NT2/D1 (cell line): ENCODE results near the gene PLEK2.

Experiments
- DNase-seq: peaks from one replicate; pipeline ENCODE4 v3.0.0-alpha.2; 2011; ENCODE audit warnings: low read depth, low spot score
- H3K27me3 ChIP-seq: 2 replicates; pipeline ENCODE4 v1.6.0; 2011; ENCODE audit warnings: mild to moderate bottlenecking; ENCODE audit not compliant: insufficient read length, insufficient read depth
- H3K36me3 ChIP-seq: 2 replicates; pipeline ENCODE4 v1.6.1; 2011; ENCODE audit warnings: mild to moderate bottlenecking, low read length, mixed read lengths; ENCODE audit not compliant: insufficient read depth, insufficient read length
- H3K4me1 ChIP-seq: 2 replicates; pipeline ENCODE4 v1.5.1; 2011; ENCODE audit not compliant: insufficient read depth, insufficient read length
- H3K4me3 ChIP-seq: 2 replicates; pipeline ENCODE4 v1.5.1; 2011; ENCODE audit warnings: low read depth; ENCODE audit not compliant: insufficient read length
- H3K9ac ChIP-seq: 2 replicates; pipeline ENCODE4 v1.6.0; 2011; ENCODE audit warnings: low read depth; ENCODE audit not compliant: insufficient read length
- H3K9me3 ChIP-seq: 2 replicates; pipeline ENCODE4 v1.5.1; 2011; ENCODE audit warnings: mild to moderate bottlenecking, low read length; ENCODE audit not compliant: insufficient read depth
- SUZ12 ChIP-seq: IDR thresholded peaks from 2 replicates; pipeline ENCODE4 v1.6.1; 2011; ENCODE audit not compliant: insufficient read length, insufficient read depth; ENCODE audit errors: extremely low read depth
- YY1 ChIP-seq: IDR thresholded peaks from 2 replicates; pipeline ENCODE4 v1.6.1; 2011; ENCODE audit not compliant: insufficient read length, insufficient read depth
- ZNF274 ChIP-seq: IDR thresholded peaks from 2 replicates; pipeline ENCODE4 v1.6.1; 2011; ENCODE audit warnings: mild to moderate bottlenecking, low read depth, low read length

The PLEK2 gene

GRCh38 chr14:67440513-67440912, 28.5 kb upstream of the PLEK2 start:
- DNase-seq, result no peak
- Histone ChIP-seq H3K4me1 (no peaks in the 10 kb centered on the region), H3K9ac (no peak overlapping the region), H3K4me3 (no peak overlapping the region), H3K9me3 (no peaks in the 10 kb centered on the region), H3K36me3 (no peaks in the 10 kb centered on the region), H3K27me3 (no peaks in the 10 kb centered on the region)
- TF ChIP-seq SUZ12 (no peak), ZNF274 (no peak), YY1 (no peak)

- H3K4me3 ChIP-seq, result no peak overlapping the region
- no peak overlapping the region for H3K9ac ChIP-seq
- no peak for TF ChIP-seq ZNF274
- TF ChIP-seq YY1, result no peak
- no peaks in the 10 kb centered on the region for H3K36me3 ChIP-seq
- no peaks in the 10 kb centered on the region for H3K9me3 ChIP-seq
- H3K4me1 ChIP-seq, result no peaks in the 10 kb centered on the region
- DNase-seq, result no peak
- no peaks in the 10 kb centered on the region for H3K27me3 ChIP-seq
These were observed 27.0 kb upstream of the PLEK2 start for GRCh38 chr14:67438969-67439368.

DNA sequence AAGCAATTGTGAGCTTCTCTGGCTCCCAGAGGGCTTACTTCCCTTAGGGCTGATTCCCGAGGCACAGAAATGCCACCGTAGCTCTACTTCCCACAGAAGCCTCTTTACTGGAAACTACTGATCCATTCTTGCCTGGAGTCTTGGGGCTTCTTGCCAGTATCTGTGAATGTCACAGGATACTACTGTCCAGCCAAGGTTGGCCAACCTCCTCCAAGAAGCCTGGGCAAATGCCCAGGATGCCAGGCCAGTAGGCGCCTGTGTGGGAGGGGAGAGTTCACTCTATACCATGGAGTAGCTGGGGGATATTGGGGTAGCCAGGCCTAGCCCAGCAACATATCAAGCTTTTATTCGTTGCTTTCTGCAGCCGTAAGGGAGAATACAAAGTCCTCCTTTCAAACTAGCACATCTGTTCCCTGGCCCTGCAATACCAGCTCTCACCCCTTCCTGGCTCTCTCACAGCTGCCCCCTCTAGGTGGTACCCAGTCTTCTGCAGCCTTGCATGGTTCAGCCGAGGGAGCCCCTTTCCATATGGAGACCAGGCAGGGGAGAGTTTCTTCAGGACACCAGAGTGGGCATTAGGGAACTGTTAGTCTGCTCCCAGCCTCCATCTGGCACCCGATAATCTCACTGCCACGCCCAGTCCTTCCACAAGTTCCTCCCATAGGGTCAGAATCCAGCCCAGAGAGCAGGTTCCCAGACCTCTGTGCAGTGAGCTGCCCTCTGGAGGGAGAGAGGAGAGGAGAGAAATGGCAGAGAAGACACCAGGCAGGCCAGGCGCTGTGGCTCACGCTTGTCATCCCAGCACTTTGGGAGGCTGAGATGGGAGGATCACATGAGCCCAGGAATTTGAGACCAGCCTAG, 24.3 kb upstream of the PLEK2 start:
- no peaks in the 10 kb centered on the region for H3K4me1 ChIP-seq
- H3K9ac ChIP-seq, result no peak overlapping the region
- DNase-seq, result no peak
- H3K36me3 ChIP-seq, result no peaks in the 10 kb centered on the region
- no peak overlapping the region for H3K4me3 ChIP-seq
- H3K9me3 ChIP-seq, result no peaks in the 10 kb centered on the region
- no peaks in the 10 kb centered on the region for H3K27me3 ChIP-seq
- no peak for TF ChIP-seq YY1
- no peak for TF ChIP-seq ZNF274
- no peak for TF ChIP-seq SUZ12

- no peaks in the 10 kb centered on the region for H3K9me3 ChIP-seq
- no peak overlapping the region for H3K4me3 ChIP-seq
- no peaks in the 10 kb centered on the region for H3K27me3 ChIP-seq
- no peak for DNase-seq
- H3K4me1 ChIP-seq, result no peaks in the 10 kb centered on the region
- H3K36me3 ChIP-seq, result no peaks in the 10 kb centered on the region
- no peak overlapping the region for H3K9ac ChIP-seq
- TF ChIP-seq YY1 (no peak), ZNF274 (no peak), SUZ12 (no peak)
These were observed 23.6 kb upstream of the PLEK2 start for GRCh38 chr14:67435603-67436002.

GRCh38 chr14:67432050-67432564, 20.1 kb upstream of the PLEK2 start:
- no peaks in the 10 kb centered on the region for H3K9me3 ChIP-seq
- DNase-seq, result no peak
- TF ChIP-seq ZNF274 (no peak), YY1 (no peak), SUZ12 (no peak)
- H3K36me3 ChIP-seq, result no peaks in the 10 kb centered on the region
- H3K9ac ChIP-seq, result no peak overlapping the region
- H3K4me3 ChIP-seq, result no peak overlapping the region
- H3K27me3 ChIP-seq, result no peaks in the 10 kb centered on the region
- peaks cover 3% of the 10 kb centered on the region for H3K4me1 ChIP-seq

- Histone ChIP-seq H3K9ac (no peak overlapping the region), H3K27me3 (no peaks in the 10 kb centered on the region), H3K9me3 (no peaks in the 10 kb centered on the region), H3K4me3 (no peak overlapping the region), H3K4me1 (peaks cover 5% of the 10 kb centered on the region), H3K36me3 (no peaks in the 10 kb centered on the region)
- no peak for DNase-seq
- no peak for TF ChIP-seq SUZ12
- no peak for TF ChIP-seq YY1
- no peak for TF ChIP-seq ZNF274
These were observed 17.7 kb upstream of the PLEK2 start for GRCh38 chr14:67429510-67430205.

- H3K27me3 ChIP-seq, result no peaks in the 10 kb centered on the region
- DNase-seq, result no peak
- H3K9me3 ChIP-seq, result no peaks in the 10 kb centered on the region
- H3K4me3 ChIP-seq, result no peak overlapping the region
- H3K9ac ChIP-seq, result no peak overlapping the region
- H3K36me3 ChIP-seq, result no peaks in the 10 kb centered on the region
- H3K4me1 ChIP-seq, result peaks cover 5% of the 10 kb centered on the region
- TF ChIP-seq ZNF274 (no peak), YY1 (no peak), SUZ12 (no peak)
These were observed 16.6 kb upstream of the PLEK2 start for GRCh38 chr14:67428501-67429031.
